ENCODE measurements around the gene TMEM270.

GRCh38 chr7:73838642-73839041, 22.3 kb upstream of the TMEM270 start:
- no peak for TF ChIP-seq CTCF (IDR thresholded peaks at IDR 0.05; ENCODE audit: low read length)
- TF ChIP-seq EZH2 (IDR thresholded peaks at IDR 0.05; ENCODE audit: borderline replicate concordance, low read length), result no peak
